RWPE2 (cell line): ENCODE results near the gene SCML1.

Experiments
- ATAC-seq: fragments of 200-7000 bp; cut with Tn5 transposase; 3 replicates; pipeline ENCODE4 v1.9.1; 2021; ENCODE audit warnings: low read depth
- DNase-seq: peaks from one replicate; pipeline ENCODE4 v3.0.0-alpha.2; 2020; ENCODE audit warnings: low spot score
- H3K27ac ChIP-seq: fragments of 450-650 bp; 2 replicates; pipeline ENCODE4 v1.5.1; 2017; ENCODE audit warnings: mild to moderate bottlenecking; ENCODE audit not compliant: poor library complexity, severe bottlenecking
- H3K27me3 ChIP-seq: fragments of 250-450 bp; sonication (Bioruptor Pico); 2 replicates; pipeline ENCODE4 v1.5.1; 2021; ENCODE audit warnings: mild to moderate bottlenecking, moderate library complexity; ENCODE audit not compliant: insufficient read depth, poor library complexity, severe bottlenecking
- H3K36me3 ChIP-seq: fragments of 250-450 bp; sonication (Bioruptor Pico); 2 replicates; pipeline ENCODE4 v1.5.1; 2020; ENCODE audit warnings: low read depth, mild to moderate bottlenecking, moderate library complexity
- H3K4me1 ChIP-seq: fragments of 250-450 bp; sonication (Bioruptor Pico); 2 replicates; pipeline ENCODE4 v1.5.1; 2021; ENCODE audit warnings: mild to moderate bottlenecking, moderate library complexity; ENCODE audit not compliant: insufficient read depth, poor library complexity, severe bottlenecking
- H3K4me3 ChIP-seq: fragments of 250-450 bp; sonication (Bioruptor Pico); 2 replicates; pipeline ENCODE4 v1.5.1; 2021; ENCODE audit warnings: mild to moderate bottlenecking, moderate library complexity; ENCODE audit not compliant: severe bottlenecking
- H3K9me3 ChIP-seq: fragments of 250-450 bp; sonication (Bioruptor Pico); 2 replicates; pipeline ENCODE4 v1.5.1; 2021; ENCODE audit warnings: mild to moderate bottlenecking, moderate library complexity; ENCODE audit not compliant: severe bottlenecking
- CTCF ChIP-seq: fragments of 450-650 bp; IDR thresholded peaks from one replicate; pipeline ENCODE4 v1.5.1; 2017; ENCODE audit warnings: mild to moderate bottlenecking, moderate library complexity; ENCODE audit not compliant: poor library complexity, severe bottlenecking

The SCML1 gene

GRCh38 chrX:17710871-17711301 is 26.4 kb upstream of the SCML1 start:
- peaks cover 13% of the 10 kb centered on the region for H3K4me1 ChIP-seq
- ATAC-seq, result no peak
- H3K36me3 ChIP-seq, result no peaks in the 10 kb centered on the region
- no peaks in the 10 kb centered on the region for H3K27me3 ChIP-seq
- DNase-seq, result no peak
- H3K9me3 ChIP-seq, result no peaks in the 10 kb centered on the region
- TF ChIP-seq CTCF, result no peak
- H3K27ac ChIP-seq, result no peak overlapping the region
- no peak overlapping the region for H3K4me3 ChIP-seq

GRCh38 chrX:17713288-17713687 is 24.0 kb upstream of the SCML1 start:
- Histone ChIP-seq H3K4me1 (no peaks in the 10 kb centered on the region), H3K9me3 (no peaks in the 10 kb centered on the region), H3K27me3 (no peaks in the 10 kb centered on the region), H3K27ac (no peak overlapping the region), H3K4me3 (no peak overlapping the region), H3K36me3 (no peaks in the 10 kb centered on the region)
- DNase-seq, result no peak
- no peak for TF ChIP-seq CTCF
- no peak for ATAC-seq

GRCh38 chrX:17718649-17719165 is 18.6 kb upstream of the SCML1 start:
- DNase-seq (no peak), ATAC-seq (no peak)
- Histone ChIP-seq H3K27me3 (no peaks in the 10 kb centered on the region), H3K4me3 (no peak overlapping the region), H3K27ac (no peak overlapping the region), H3K36me3 (no peaks in the 10 kb centered on the region), H3K9me3 (no peaks in the 10 kb centered on the region), H3K4me1 (no peaks in the 10 kb centered on the region)
- TF ChIP-seq CTCF, result no peak

GRCh38 chrX:17719711-17720110 is 17.6 kb upstream of the SCML1 start:
- ATAC-seq, result no peak
- Histone ChIP-seq H3K9me3 (no peaks in the 10 kb centered on the region), H3K27ac (no peak overlapping the region), H3K36me3 (no peaks in the 10 kb centered on the region), H3K4me3 (no peak overlapping the region), H3K4me1 (no peaks in the 10 kb centered on the region), H3K27me3 (no peaks in the 10 kb centered on the region)
- no peak for TF ChIP-seq CTCF
- DNase-seq, result no peak

GRCh38 chrX:17721715-17722114 is 15.6 kb upstream of the SCML1 start:
- no peak overlapping the region for H3K27ac ChIP-seq
- no peak for ATAC-seq
- no peak for DNase-seq
- TF ChIP-seq CTCF, result no peak
- no peaks in the 10 kb centered on the region for H3K27me3 ChIP-seq
- no peaks in the 10 kb centered on the region for H3K9me3 ChIP-seq
- no peaks in the 10 kb centered on the region for H3K36me3 ChIP-seq
- no peaks in the 10 kb centered on the region for H3K4me1 ChIP-seq
- no peak overlapping the region for H3K4me3 ChIP-seq
